Left lobe of liver (tissue), 2 donors: ENCODE data around the gene TGIF2. TPM values are rescaled to one million over a fixed set of nuclear protein-coding genes. Genes with fewer than 3 reads are reported as not detected.
A peak's percentile ranks its signal among the peaks of the same experiment; 100 is the strongest.

Experiments used
- ATAC-seq: fragments of 200-7000 bp; cut with Tn5 transposase; one replicate; pipeline ENCODE4 v1.9.1; 2020; ENCODE audit warnings: mild to moderate bottlenecking, moderate library complexity
- DNase-seq: peaks from one replicate; pipeline ENCODE4 v3.0.0-alpha.2; 2020; ENCODE audit warnings: low spot score
- total RNA-seq: library from RNA; stranded (reverse); gene quantifications from one replicate; pipeline ENCODE4 v1.2.1, GENCODE V29; 2021
- donor health status: DM: no; HTN: no; CAD: no; lungs with moderate emphysema.
- donor health status: DM: no; HTN: yes; CAD: no.

Gene TGIF2
- total RNA-seq, 1 donor from 2014 or later, result 4.6 TPM

- peak; percentile 32 for ATAC-seq
Observed at GRCh38 chr20:36574366-36575135, 1.2 kb downstream of the TGIF2 start.

GRCh38 chr20:36576081-36576445 is 2.7 kb downstream of the TGIF2 start:
- no peak for DNase-seq
- ATAC-seq, result no peak

More at GRCh38 chr20:36574366-36575135, 1.2 kb downstream of the TGIF2 start:
- DNase-seq, result peak; percentile 61

- ATAC-seq, result no peak
- DNase-seq, result no peak
Observed at GRCh38 chr20:36578356-36579041, 5.1 kb downstream of the TGIF2 start.

- no peak for ATAC-seq
- DNase-seq, result no peak
Observed at GRCh38 chr20:36579996-36580545, 6.7 kb downstream of the TGIF2 start.

- ATAC-seq, result no peak
- DNase-seq, result no peak
Observed at GRCh38 chr20:36582322-36582721, 8.9 kb downstream of the TGIF2 start.

GRCh38 chr20:36582821-36583220 is 9.4 kb downstream of the TGIF2 start:
- DNase-seq (no peak), ATAC-seq (no peak)

- ATAC-seq (peak; percentile 79), DNase-seq (no peak)
Observed at GRCh38 chr20:36584018-36584481, 10.7 kb downstream of the TGIF2 start.

- DNase-seq, result no peak
- ATAC-seq, result no peak
Observed at GRCh38 chr20:36585410-36586125, 12.2 kb downstream of the TGIF2 start.

GRCh38 chr20:36587388-36588070 is 14.1 kb downstream of the TGIF2 start:
- ATAC-seq (no peak), DNase-seq (no peak)

GRCh38 chr20:36591281-36591680 is 17.9 kb downstream of the TGIF2 start:
- DNase-seq, result no peak
- no peak for ATAC-seq

- ATAC-seq (peak; percentile 64), DNase-seq (no peak)
Observed at GRCh38 chr20:36591854-36592641, 18.7 kb downstream of the TGIF2 start.

- ATAC-seq (no peak), DNase-seq (no peak)
Observed at GRCh38 chr20:36593347-36593929, 20.0 kb downstream of the TGIF2 start.

GRCh38 chr20:36599912-36600345 is 26.5 kb downstream of the TGIF2 start:
- no peak for DNase-seq
- no peak for ATAC-seq

GRCh38 chr20:36601540-36601939 is 28.1 kb downstream of the TGIF2 start:
- no peak for ATAC-seq

GRCh38 chr20:36604952-36605398 is 31.6 kb downstream of the TGIF2 start:
- DNase-seq (peak; percentile 58), ATAC-seq (peak; percentile 11)

More at GRCh38 chr20:36601540-36601939, 28.1 kb downstream of the TGIF2 start:
- DNase-seq, result no peak

- ATAC-seq, result peak; percentile 91
- peak; percentile 99 for DNase-seq
Observed at GRCh38 chr20:36605399-36606157, 32.2 kb downstream of the TGIF2 start, which contains the start of gene RAB5IF. TSS of gene RAB5IF (plus strand) at chr20:36605779. CDS start at chr20:36605952, 173 bp downstream.

GRCh38 chr20:36606158-36607066 is 33.0 kb downstream of the TGIF2 start:
- peak; percentile 44 for ATAC-seq

More at GRCh38 chr20:36606158-36607066, 33.0 kb downstream of the TGIF2 start:
- peak; percentile 66 for DNase-seq
